Right lobe of liver (tissue), 4 donors: ENCODE data around the gene PHYHIPL.

Experiments
- CTCF ChIP-seq, 4 donors: fragments of 200-600 bp in 3 of 4; fragments of 450-650 bp in 1 of 4; IDR thresholded peaks; one replicate each; pipeline versions ENCODE4 v1.5.1 to v1.8.0; 2016 to 2022; ENCODE audit warnings: antibody characterized with exemption in 4 of 4, mild to moderate bottlenecking in 2 of 4
- POLR2A ChIP-seq: fragments of 450-650 bp; IDR thresholded peaks from one replicate; pipeline ENCODE4 v1.6.1; 2017; ENCODE audit warnings: antibody characterized with exemption, mild to moderate bottlenecking
- donor health status: DM: no; HTN: no; CAD: no.
- donor health status: DM: no; HTN: no; CAD: no.
- donor health status: DM: no; HTN: yes; CAD: no.

DNA sequence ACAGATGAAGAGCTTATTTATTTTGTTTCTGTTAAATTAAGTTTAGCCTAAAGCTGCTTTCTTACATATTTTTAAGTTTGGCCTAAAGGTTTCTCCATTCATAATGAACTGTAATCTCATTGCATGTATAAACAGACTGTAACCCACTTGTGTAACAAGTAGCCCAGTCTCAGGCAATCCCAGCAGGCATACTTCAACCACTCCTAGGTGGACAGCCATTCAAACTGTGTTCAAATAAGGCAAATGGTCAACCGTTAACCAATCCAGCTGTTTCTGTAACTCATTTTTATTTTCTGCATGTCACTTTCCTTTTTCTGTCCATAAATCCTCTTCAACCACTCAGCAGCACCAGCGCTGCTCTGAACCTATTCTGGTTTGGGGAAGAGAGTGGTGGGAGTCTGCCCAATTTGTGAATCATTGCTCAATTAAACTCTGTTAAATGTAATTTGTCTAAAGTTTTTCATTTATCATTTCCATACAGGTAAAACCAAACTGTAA is 35.9 kb downstream of the PHYHIPL start:
- no peak for TF ChIP-seq CTCF (IDR thresholded peaks at IDR 0.05)
- TF ChIP-seq POLR2A, result no peak
